OCI-LY7 (cell line): ENCODE results near the gene ADCY7. TPM values are rescaled to one million over a fixed set of nuclear protein-coding genes. Genes with fewer than 3 reads are reported as not detected.

Experiments used
- BruUV-seq: library from RNA; stranded (reverse); fragments of 400-500 nt; replicated peaks from 2 replicates; lab custom pipeline; 2021; lab: Mats Ljungman, UMichigan
- CTCF ChIA-PET: fragments of 300-600 bp; sonication (Branson Sonifier 250); formaldehyde crosslinking; loops from one replicate; lab custom pipeline; 2022; ENCODE audit warnings: antibody characterized with exemption; ENCODE audit not compliant: unreplicated experiment; lab: Charles Lee
- POLR2A ChIA-PET: fragments of 300-600 bp; sonication (Branson Sonifier 250); formaldehyde crosslinking; loops from one replicate; lab custom pipeline; 2022; ENCODE audit warnings: antibody characterized with exemption; lab: Charles Lee
- DNase-seq: peaks from one replicate; pipeline ENCODE4 v3.0.0-alpha.2; 2015; ENCODE audit warnings: low spot score
- H2AFZ ChIP-seq: fragments of 200-600 bp; sonication (generic), shearing (Covaris generic); 2 replicates; pipeline ENCODE4 v1.6.1; 2014; ENCODE audit warnings: mild to moderate bottlenecking, antibody characterized with exemption, low read length, moderate library complexity
- H3K27ac ChIP-seq: fragments of 200-600 bp; sonication (generic); 2 replicates; pipeline ENCODE4 v1.5.1; 2014; ENCODE audit warnings: mixed run types, low read depth, mild to moderate bottlenecking, moderate library complexity, low read length, inconsistent platforms; ENCODE audit not compliant: poor library complexity, severe bottlenecking
- H3K36me3 ChIP-seq: fragments of 200-600 bp; sonication (generic); 2 replicates; pipeline ENCODE4 v1.6.1; 2014; ENCODE audit warnings: mild to moderate bottlenecking, antibody characterized with exemption, low read length, moderate library complexity, mixed read lengths; ENCODE audit not compliant: insufficient read depth
- H3K4me1 ChIP-seq: fragments of 200-600 bp; sonication (generic); 2 replicates; pipeline ENCODE4 v1.5.1; 2014; ENCODE audit warnings: mild to moderate bottlenecking, low read length; ENCODE audit not compliant: insufficient read depth, poor library complexity, severe bottlenecking
- H3K4me2 ChIP-seq: fragments of 200-600 bp; sonication (generic); 2 replicates; pipeline ENCODE4 v1.6.1; 2014; ENCODE audit warnings: mild to moderate bottlenecking, low read length
- H3K4me3 ChIP-seq: fragments of 200-600 bp; sonication (generic); 2 replicates; pipeline ENCODE4 v1.5.1; 2014; ENCODE audit warnings: mild to moderate bottlenecking, low read depth, low read length; ENCODE audit not compliant: poor library complexity, severe bottlenecking
- H3K79me2 ChIP-seq: fragments of 200-600 bp; sonication (generic); 2 replicates; pipeline ENCODE4 v1.6.1; 2016; ENCODE audit warnings: low read depth, mild to moderate bottlenecking, low read length, moderate library complexity, mixed read lengths; ENCODE audit not compliant: insufficient read depth
- H3K9me2 ChIP-seq: fragments of 200-600 bp; sonication (generic); 2 replicates; pipeline ENCODE4 v1.6.1; 2016; ENCODE audit warnings: mild to moderate bottlenecking, low read length, mixed read lengths; ENCODE audit not compliant: insufficient read depth
- H3K9me3 ChIP-seq: fragments of 200-600 bp; sonication (generic); 2 replicates; pipeline ENCODE4 v1.6.1; 2014; ENCODE audit warnings: mild to moderate bottlenecking, mixed run types, low read length, mixed read lengths
- H4K20me1 ChIP-seq: fragments of 200-600 bp; sonication (generic); 2 replicates; pipeline ENCODE4 v1.6.1; 2014; ENCODE audit warnings: mild to moderate bottlenecking, antibody characterized with exemption, low read length, moderate library complexity, mixed read lengths; ENCODE audit not compliant: insufficient read depth
- EZH2phosphoT487 ChIP-seq: fragments of 200-600 bp; sonication (generic); IDR thresholded peaks from 2 replicates; pipeline ENCODE4 v1.6.1; 2018; ENCODE audit warnings: low read depth, borderline replicate concordance, mild to moderate bottlenecking, mixed run types, antibody characterized with exemption, low read length, moderate library complexity, mixed read lengths
- intact Hi-C: fragments of 100-400 bp; cut with micrococcal nuclease; formaldehyde crosslinking; loops from one replicate; pipeline ENCODE4 v1.10.0; 2022; ENCODE audit not compliant: unreplicated experiment
- total RNA-seq, 2 experiments: library from RNA; depleted of rRNA in 1 of 2; stranded (reverse); fragments of >200 nt in 1 of 2; shearing (Covaris generic) in 1 of 2; gene quantifications; 2 replicates each; pipeline ENCODE4 v1.2.3, GENCODE V29; 2014 to 2022
- TF ChIP-seq, protein P1 (sequence below): fragments of 200-600 bp; sonication (generic); conservative IDR thresholded peaks from 2 replicates; pipeline ENCODE4 v1.5.1; 2014; ENCODE audit warnings: mild to moderate bottlenecking, antibody characterized with exemption, low read length, moderate library complexity, mixed read lengths

Gene ADCY7
- total RNA-seq, 2 experiments from 2014 or later, result 49.9 to 77.7 TPM

DNA sequence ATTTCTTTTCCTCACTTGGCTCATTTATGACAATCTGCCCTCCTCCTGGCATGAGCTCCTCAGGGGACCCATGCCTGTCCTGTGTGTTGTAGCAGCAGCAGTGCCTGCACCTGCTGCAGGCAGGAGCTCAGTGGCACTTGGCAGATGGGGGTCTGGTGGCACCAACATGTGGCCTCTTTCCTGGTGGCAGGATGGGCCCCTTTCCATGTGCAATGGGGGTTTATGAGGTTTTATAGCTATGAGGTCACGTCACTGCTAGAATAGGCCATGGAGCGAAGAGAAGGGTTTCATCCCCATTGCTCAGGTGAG lies 7.0 kb downstream of the ADCY7 start:
- peak overlapping the region; percentile 97 for H3K4me2 ChIP-seq
- BruUV-seq, result no TSS peak
- peak overlapping the region; percentile 80 for H3K27ac ChIP-seq
- H3K9me2 ChIP-seq, result no peaks in the 10 kb centered on the region
- H3K36me3 ChIP-seq, result peaks cover 12% of the 10 kb centered on the region
- H3K9me3 ChIP-seq, result no peaks in the 10 kb centered on the region; the same call in 1 of the 2 replicates
- no peak for DNase-seq
- H4K20me1 ChIP-seq, result peaks cover 5% of the 10 kb centered on the region; the same call in 1 of the 2 replicates
- no peak overlapping the region for H2AFZ ChIP-seq
- TF ChIP-seq, protein P1, sequence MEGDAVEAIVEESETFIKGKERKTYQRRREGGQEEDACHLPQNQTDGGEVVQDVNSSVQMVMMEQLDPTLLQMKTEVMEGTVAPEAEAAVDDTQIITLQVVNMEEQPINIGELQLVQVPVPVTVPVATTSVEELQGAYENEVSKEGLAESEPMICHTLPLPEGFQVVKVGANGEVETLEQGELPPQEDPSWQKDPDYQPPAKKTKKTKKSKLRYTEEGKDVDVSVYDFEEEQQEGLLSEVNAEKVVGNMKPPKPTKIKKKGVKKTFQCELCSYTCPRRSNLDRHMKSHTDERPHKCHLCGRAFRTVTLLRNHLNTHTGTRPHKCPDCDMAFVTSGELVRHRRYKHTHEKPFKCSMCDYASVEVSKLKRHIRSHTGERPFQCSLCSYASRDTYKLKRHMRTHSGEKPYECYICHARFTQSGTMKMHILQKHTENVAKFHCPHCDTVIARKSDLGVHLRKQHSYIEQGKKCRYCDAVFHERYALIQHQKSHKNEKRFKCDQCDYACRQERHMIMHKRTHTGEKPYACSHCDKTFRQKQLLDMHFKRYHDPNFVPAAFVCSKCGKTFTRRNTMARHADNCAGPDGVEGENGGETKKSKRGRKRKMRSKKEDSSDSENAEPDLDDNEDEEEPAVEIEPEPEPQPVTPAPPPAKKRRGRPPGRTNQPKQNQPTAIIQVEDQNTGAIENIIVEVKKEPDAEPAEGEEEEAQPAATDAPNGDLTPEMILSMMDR, result no peak
- no peak for TF ChIP-seq EZH2phosphoT487
- ChIA-PET CTCF (interaction anchor here (0.5 to 2.1 kb wide), 5 partner anchors 9 to 468 kb away, joined by 3 to 10 read pairs (median 4); partner anchors contain the start of gene CYLD), POLR2A (interaction anchor here (0.7 to 3.5 kb wide), 6 partner anchors 8 to 103 kb away, joined by 3 to 21 read pairs (median 6); no protein-coding TSS in a partner anchor)
- H3K4me3 ChIP-seq, result peak overlapping the region; percentile 75
- intact Hi-C loops, result no loop called here
- H3K79me2 ChIP-seq, result peaks cover 41% of the 10 kb centered on the region
- H3K4me1 ChIP-seq, result peaks cover 64% of the 10 kb centered on the region

DNA sequence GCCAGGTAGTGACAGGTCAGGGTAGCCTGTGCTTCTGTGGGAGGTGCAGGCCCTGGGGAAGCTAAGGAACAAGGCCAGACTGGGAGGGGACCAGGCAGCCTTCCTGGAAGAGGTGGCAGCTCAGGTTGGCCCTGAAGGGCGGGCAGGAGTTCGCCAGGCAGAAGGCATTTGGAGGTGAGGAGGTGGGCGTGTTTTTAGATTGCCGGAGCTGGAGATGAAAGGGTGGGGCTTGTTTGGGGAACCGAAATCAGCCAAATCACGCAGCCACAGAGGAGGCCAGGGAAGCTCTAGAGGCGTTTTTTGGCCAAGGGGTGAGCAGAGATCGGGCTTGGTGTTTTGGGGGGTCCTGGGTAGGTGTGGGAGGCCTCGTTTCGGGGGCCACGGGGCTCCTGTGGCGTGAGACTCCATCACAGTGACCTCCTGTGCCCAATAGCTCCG lies 7.6 kb downstream of the ADCY7 start:
- Histone ChIP-seq H3K4me2 (peak overlapping the region; percentile 97), H3K4me1 (peaks cover 62% of the 10 kb centered on the region), H3K27ac (peak overlapping the region; percentile 80), H3K9me3 (no peaks in the 10 kb centered on the region; the same call in 1 of the 2 replicates), H4K20me1 (peaks cover 5% of the 10 kb centered on the region; the same call in 1 of the 2 replicates), H2AFZ (no peak overlapping the region; the same call in 1 of the 2 replicates), H3K9me2 (no peaks in the 10 kb centered on the region), H3K4me3 (peak overlapping the region; percentile 75), H3K79me2 (peaks cover 43% of the 10 kb centered on the region), H3K36me3 (peaks cover 15% of the 10 kb centered on the region)
- intact Hi-C loops, result no loop called here
- CTCF ChIA-PET, result interaction anchor here (0.6 to 2.1 kb wide), 3 partner anchors 9 to 87 kb away, joined by 3 to 10 read pairs (median 4); no protein-coding TSS in a partner anchor
- POLR2A ChIA-PET, result interaction anchor here (0.7 to 3.5 kb wide), 7 partner anchors 8 to 103 kb away, joined by 3 to 21 read pairs (median 5); no protein-coding TSS in a partner anchor
- BruUV-seq, result no TSS peak
- DNase-seq, result peak; percentile 85
- TF ChIP-seq, protein P1, result no peak
- TF ChIP-seq EZH2phosphoT487, result no peak
